ENCODE data around the gene ZNF574. TPM values are rescaled to one million over a fixed set of nuclear protein-coding genes. Genes with fewer than 3 reads are reported as not detected.

Gene ZNF574
- total RNA-seq, 1 experiment from 2014 or later, result 24.6 TPM

DNA sequence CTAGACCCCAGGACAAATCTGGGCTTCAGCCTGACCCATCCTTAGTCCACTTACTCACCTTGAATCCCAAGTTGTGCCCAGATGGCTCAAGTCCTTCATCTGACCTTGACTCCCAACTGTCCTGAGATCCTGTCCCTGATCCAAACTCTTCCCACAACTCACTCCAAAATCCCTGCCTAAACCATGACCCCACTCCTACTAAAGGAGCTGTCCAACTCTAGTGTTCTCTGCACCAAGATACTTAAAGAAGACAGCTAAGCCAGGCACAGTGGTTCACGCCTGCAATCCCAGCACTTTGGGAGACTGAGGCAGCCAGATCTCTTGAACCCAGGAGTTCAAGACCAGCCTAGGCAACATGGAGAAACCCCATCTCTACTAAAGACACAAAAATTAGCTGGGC, 47.8 kb downstream of the ZNF574 start (continued):
- no peak for TF ChIP-seq POLR2AphosphoS5 (IDR thresholded peaks at IDR 0.05; ENCODE audit: low read depth, low read length)
- TF ChIP-seq, protein P1, sequence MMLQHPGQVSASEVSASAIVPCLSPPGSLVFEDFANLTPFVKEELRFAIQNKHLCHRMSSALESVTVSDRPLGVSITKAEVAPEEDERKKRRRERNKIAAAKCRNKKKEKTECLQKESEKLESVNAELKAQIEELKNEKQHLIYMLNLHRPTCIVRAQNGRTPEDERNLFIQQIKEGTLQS (IDR thresholded peaks at IDR 0.05), result no peak
- TF ChIP-seq, protein P2, sequence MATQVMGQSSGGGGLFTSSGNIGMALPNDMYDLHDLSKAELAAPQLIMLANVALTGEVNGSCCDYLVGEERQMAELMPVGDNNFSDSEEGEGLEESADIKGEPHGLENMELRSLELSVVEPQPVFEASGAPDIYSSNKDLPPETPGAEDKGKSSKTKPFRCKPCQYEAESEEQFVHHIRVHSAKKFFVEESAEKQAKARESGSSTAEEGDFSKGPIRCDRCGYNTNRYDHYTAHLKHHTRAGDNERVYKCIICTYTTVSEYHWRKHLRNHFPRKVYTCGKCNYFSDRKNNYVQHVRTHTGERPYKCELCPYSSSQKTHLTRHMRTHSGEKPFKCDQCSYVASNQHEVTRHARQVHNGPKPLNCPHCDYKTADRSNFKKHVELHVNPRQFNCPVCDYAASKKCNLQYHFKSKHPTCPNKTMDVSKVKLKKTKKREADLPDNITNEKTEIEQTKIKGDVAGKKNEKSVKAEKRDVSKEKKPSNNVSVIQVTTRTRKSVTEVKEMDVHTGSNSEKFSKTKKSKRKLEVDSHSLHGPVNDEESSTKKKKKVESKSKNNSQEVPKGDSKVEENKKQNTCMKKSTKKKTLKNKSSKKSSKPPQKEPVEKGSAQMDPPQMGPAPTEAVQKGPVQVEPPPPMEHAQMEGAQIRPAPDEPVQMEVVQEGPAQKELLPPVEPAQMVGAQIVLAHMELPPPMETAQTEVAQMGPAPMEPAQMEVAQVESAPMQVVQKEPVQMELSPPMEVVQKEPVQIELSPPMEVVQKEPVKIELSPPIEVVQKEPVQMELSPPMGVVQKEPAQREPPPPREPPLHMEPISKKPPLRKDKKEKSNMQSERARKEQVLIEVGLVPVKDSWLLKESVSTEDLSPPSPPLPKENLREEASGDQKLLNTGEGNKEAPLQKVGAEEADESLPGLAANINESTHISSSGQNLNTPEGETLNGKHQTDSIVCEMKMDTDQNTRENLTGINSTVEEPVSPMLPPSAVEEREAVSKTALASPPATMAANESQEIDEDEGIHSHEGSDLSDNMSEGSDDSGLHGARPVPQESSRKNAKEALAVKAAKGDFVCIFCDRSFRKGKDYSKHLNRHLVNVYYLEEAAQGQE (IDR thresholded peaks at IDR 0.05; ENCODE audit: low read depth), result no peak

DNA sequence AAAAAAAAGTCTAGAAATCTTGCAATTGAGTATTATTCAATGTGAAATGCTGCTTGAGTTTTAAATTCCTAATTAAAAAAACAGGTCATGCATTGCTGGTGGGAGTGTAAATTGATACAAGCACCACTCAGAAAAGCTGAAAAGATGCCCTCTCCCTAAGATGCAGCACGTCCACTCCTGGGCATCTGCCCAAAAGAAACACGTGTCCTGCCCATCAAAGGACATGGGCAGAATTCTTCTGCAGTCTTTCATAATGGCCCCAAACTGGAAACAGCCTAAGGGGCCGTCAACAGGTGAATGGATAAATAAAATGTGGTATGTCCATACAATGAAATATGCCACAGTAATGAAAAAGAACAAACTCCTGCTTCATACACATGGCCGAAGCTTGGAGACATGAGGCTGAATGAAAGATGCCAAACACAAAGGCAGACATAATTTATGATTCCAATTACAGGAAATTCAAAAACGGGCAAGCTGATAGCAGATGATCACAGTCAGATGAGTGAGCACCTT, 48.5 kb downstream of the ZNF574 start:
- CTCF ChIA-PET, result interaction anchor here (1.4 to 2.9 kb wide), 4 partner anchors 9 to 316 kb away, joined by 4 to 22 read pairs (median 4); no protein-coding TSS in a partner anchor
- no peak overlapping the region for H2AFZ ChIP-seq (ENCODE audit: low read depth, low read length, poor library complexity, severe bottlenecking)
- peaks cover 0 to 8% of the 10 kb centered on the region in 2 experiments; a peak in 2 of 4 replicates for H3K4me1 ChIP-seq (ENCODE audit: control insufficient read depth in 1 of 2, insufficient read depth in 2 of 2, low read length in 2 of 2)
- H3K27ac ChIP-seq (ENCODE audit: low read depth, low read length), result no peak overlapping the region
- H3K9me3 ChIP-seq (ENCODE audit: control insufficient read depth in 1 of 2, insufficient read depth in 1 of 2, low read depth in 1 of 2, low read length in 2 of 2), result no peaks in the 10 kb centered on the region
- no peak overlapping the region for H3K9ac ChIP-seq (ENCODE audit: low read length)
- ATAC-seq, result no peak
- H3K27me3 ChIP-seq (ENCODE audit: insufficient read depth, low read length), result no peaks in the 10 kb centered on the region
- BruUV-seq (replicated peaks), result no TSS peak
- POLR2A ChIA-PET, result no interaction called here
- DNase-seq (ENCODE audit: low read depth, low spot score), result no peak
- intact Hi-C loops (cut with micrococcal nuclease), result no loop called here
- H3K4me2 ChIP-seq (ENCODE audit: low read length), result no peak overlapping the region
- H3K4me3 ChIP-seq (replicated peaks in 1 of 2; ENCODE audit: low read depth in 1 of 2, low read length in 2 of 2), result no peak overlapping the region
- TF ChIP-seq RAD21 (IDR thresholded peaks at IDR 0.05; ENCODE audit: low read depth) (no peak), FOSL1 (IDR thresholded peaks at IDR 0.05; ENCODE audit: low read depth) (no peak), CEBPB (IDR thresholded peaks at IDR 0.05; ENCODE audit: low read depth) (no peak)
- H3K79me2 ChIP-seq (ENCODE audit: insufficient read depth, low read length), result no peaks in the 10 kb centered on the region
- H4K20me1 ChIP-seq (ENCODE audit: insufficient read depth), result no peaks in the 10 kb centered on the region
- H3K9me2 ChIP-seq (ENCODE audit: insufficient read depth), result no peaks in the 10 kb centered on the region
- no peaks in the 10 kb centered on the region for H3K36me3 ChIP-seq (ENCODE audit: control insufficient read depth in 1 of 2, insufficient read depth in 2 of 2, low read length in 2 of 2)
- RAD21 ChIA-PET (ENCODE audit: low non-redundant PET in 1 of 2, low total read pairs in 2 of 2, uncharacterized antibody in 2 of 2, unreplicated experiment in 2 of 2), result interaction anchor here in 1 of 2 experiments (0.7 kb wide), 1 partner anchor 33 kb away, joined by 3 read pairs; no protein-coding TSS in a partner anchor

All from HCT116 (cell line).